IMR-90 (cell line): Measurements from ENCODE around the gene HSBP1L1. TPM values are rescaled to one million over a fixed set of nuclear protein-coding genes. Genes with fewer than 3 reads are reported as not detected.

Experiments
- ATAC-seq: fragments of 200-7000 bp; cut with Tn5 transposase; 2 replicates; pipeline ENCODE4 v1.9.1; 2020; ENCODE audit warnings: low read depth, mild to moderate bottlenecking, moderate library complexity
- BruUV-seq: library from RNA; stranded (reverse); fragments of 400-500 nt; replicated peaks from 2 replicates; lab custom pipeline; 2021; lab: Mats Ljungman, UMichigan
- CTCF ChIA-PET: fragments of 300-600 bp; formaldehyde crosslinking; extraction: SDS; loops from one replicate; lab custom pipeline; 2021; ENCODE audit warnings: antibody characterized with exemption; lab: Yijun Ruan, JAX
- POLR2A ChIA-PET: fragments of 300-600 bp; sonication (Branson Sonifier 250); formaldehyde crosslinking; loops from one replicate; lab custom pipeline; 2022; ENCODE audit warnings: antibody characterized with exemption; ENCODE audit not compliant: unreplicated experiment; lab: Charles Lee
- DNase-seq: peaks from one replicate; pipeline ENCODE4 v3.0.0; 2013
- H2AFZ ChIP-seq: replicated peaks from 2 replicates; pipeline ENCODE3; 2013; ENCODE audit warnings: low read length, mild to moderate bottlenecking; ENCODE audit not compliant: poor library complexity
- H2AK5ac ChIP-seq: 2 replicates; pipeline ENCODE4 v1.6.1; 2013; ENCODE audit warnings: low read depth, low read length, inconsistent platforms
- H2AK9ac ChIP-seq: replicated peaks from 2 replicates; pipeline ENCODE3; 2013; ENCODE audit warnings: mild to moderate bottlenecking, low read depth, low read length, moderate library complexity; ENCODE audit not compliant: poor library complexity
- H2BK120ac ChIP-seq: 2 replicates; pipeline ENCODE4 v1.6.1; 2013; ENCODE audit warnings: low read depth, low read length, inconsistent platforms
- H2BK15ac ChIP-seq: 3 replicates; pipeline ENCODE4 v1.6.1; 2013; ENCODE audit warnings: low read depth, low read length, inconsistent platforms
- H2BK20ac ChIP-seq: 2 replicates; pipeline ENCODE4 v1.6.1; 2013; ENCODE audit warnings: low read depth, mild to moderate bottlenecking, inconsistent platforms, low read length, moderate library complexity
- H2BK5ac ChIP-seq: 2 replicates; pipeline ENCODE4 v1.6.1; 2013; ENCODE audit warnings: mild to moderate bottlenecking, low read depth, low read length, inconsistent platforms; ENCODE audit not compliant: poor library complexity, severe bottlenecking
- H3K14ac ChIP-seq: replicated peaks from 2 replicates; pipeline ENCODE4 v1.6.1; 2013; ENCODE audit warnings: low read depth, low read length, inconsistent platforms
- H3K18ac ChIP-seq: 2 replicates; pipeline ENCODE4 v1.6.1; 2013; ENCODE audit warnings: low read depth, low read length, control low read depth
- H3K23ac ChIP-seq: 2 replicates; pipeline ENCODE4 v1.6.1; 2013; ENCODE audit warnings: low read depth, low read length, inconsistent platforms
- H3K27ac ChIP-seq: 2 replicates; pipeline ENCODE4 v1.5.1; 2013; ENCODE audit warnings: mild to moderate bottlenecking, control low read depth, low read length; ENCODE audit not compliant: insufficient read depth
- H3K27me3 ChIP-seq: 2 replicates; pipeline ENCODE4 v1.6.1; 2013; ENCODE audit warnings: low read length; ENCODE audit not compliant: control insufficient read depth, insufficient read depth
- H3K36me3 ChIP-seq: 2 replicates; pipeline ENCODE4 v1.6.1; 2013; ENCODE audit warnings: low read length, mixed read lengths; ENCODE audit not compliant: control insufficient read depth, insufficient read depth
- H3K4ac ChIP-seq: 2 replicates; pipeline ENCODE4 v1.6.1; 2013; ENCODE audit warnings: low read depth, low read length, inconsistent platforms
- H3K4me1 ChIP-seq: 2 replicates; pipeline ENCODE4 v1.6.1; 2013; ENCODE audit warnings: low read length, mixed read lengths; ENCODE audit not compliant: control insufficient read depth, insufficient read depth
- H3K4me2 ChIP-seq: 2 replicates; pipeline ENCODE4 v1.6.1; 2013; ENCODE audit warnings: low read depth, mild to moderate bottlenecking, control low read depth, low read length, moderate library complexity
- H3K4me3 ChIP-seq: 2 replicates; pipeline ENCODE4 v1.5.1; 2013; ENCODE audit warnings: low read depth, mild to moderate bottlenecking, control low read depth, low read length, moderate library complexity; ENCODE audit not compliant: insufficient read depth
- H3K56ac ChIP-seq: 2 replicates; pipeline ENCODE4 v1.6.1; 2013; ENCODE audit warnings: low read length, inconsistent platforms; ENCODE audit not compliant: insufficient read depth; ENCODE audit errors: extremely low read depth
- H3K79me1 ChIP-seq, 2 experiments: 2 replicates each; pipeline ENCODE4 v1.6.1; 2013; ENCODE audit warnings: low read length in 2 of 2, inconsistent platforms in 1 of 2, low read depth in 1 of 2
- H3K9ac ChIP-seq: 2 replicates; pipeline ENCODE4 v1.6.1; 2013; ENCODE audit warnings: low read depth, low read length, control low read depth
- H3K9me1 ChIP-seq: 2 replicates; pipeline ENCODE4 v1.6.1; 2013; ENCODE audit warnings: low read length, inconsistent platforms; ENCODE audit not compliant: insufficient read depth
- H3K9me3 ChIP-seq: 2 replicates; pipeline ENCODE4 v1.6.1; 2013; ENCODE audit warnings: low read length; ENCODE audit not compliant: control insufficient read depth, insufficient read depth
- H4K20me1 ChIP-seq: 2 replicates; pipeline ENCODE4 v1.6.1; 2013; ENCODE audit warnings: low read length, inconsistent platforms; ENCODE audit not compliant: insufficient read depth
- H4K5ac ChIP-seq: 2 replicates; pipeline ENCODE4 v1.6.1; 2013; ENCODE audit warnings: mild to moderate bottlenecking, low read depth, low read length, control low read depth
- H4K8ac ChIP-seq, 2 experiments: 2 replicates each; pipeline ENCODE4 v1.6.1; 2013; ENCODE audit warnings: low read depth in 2 of 2, low read length in 2 of 2, control low read depth in 1 of 2, inconsistent platforms in 1 of 2
- H4K91ac ChIP-seq: 2 replicates; pipeline ENCODE4 v1.6.1; 2013; ENCODE audit warnings: low read depth, low read length, inconsistent platforms; ENCODE audit not compliant: insufficient read depth
- CEBPB ChIP-seq: IDR thresholded peaks from 2 replicates; pipeline ENCODE4 v1.6.1; 2012; ENCODE audit warnings: low read depth, low read length, improper control_type of control experiment
- CHD1 ChIP-seq: IDR thresholded peaks from 2 replicates; pipeline ENCODE4 v1.6.1; 2012; ENCODE audit warnings: low read depth, low read length, improper control_type of control experiment
- CTCF ChIP-seq: conservative IDR thresholded peaks from 2 replicates; pipeline ENCODE4 v1.5.1; 2012; ENCODE audit warnings: mild to moderate bottlenecking, low read depth, low read length, improper control_type of control experiment
- FOS ChIP-seq: fragments of 150-350 bp; IDR thresholded peaks from 2 replicates; pipeline ENCODE4 v1.6.1; 2016; ENCODE audit warnings: low read depth, low read length
- MAFK ChIP-seq: IDR thresholded peaks from 2 replicates; pipeline ENCODE4 v1.6.1; 2012; ENCODE audit warnings: low read depth, low read length, improper control_type of control experiment
- MXI1 ChIP-seq: IDR thresholded peaks from 2 replicates; pipeline ENCODE4 v1.6.1; 2012; ENCODE audit warnings: low read depth, mild to moderate bottlenecking, low read length, moderate library complexity, borderline replicate concordance
- NFE2L2 ChIP-seq: fragments of 150-350 bp; IDR thresholded peaks from 2 replicates; pipeline ENCODE4 v1.6.1; 2016; ENCODE audit warnings: low read depth, mild to moderate bottlenecking, low read length
- POLR2A ChIP-seq: IDR thresholded peaks from 2 replicates; pipeline ENCODE4 v1.6.1; 2012; ENCODE audit warnings: mild to moderate bottlenecking, low read depth, low read length
- RAD21 ChIP-seq: IDR thresholded peaks from 2 replicates; pipeline ENCODE4 v1.6.1; 2012; ENCODE audit warnings: low read length, improper control_type of control experiment
- RCOR1 ChIP-seq: IDR thresholded peaks from 2 replicates; pipeline ENCODE4 v1.6.1; 2012; ENCODE audit warnings: mild to moderate bottlenecking, low read length, improper control_type of control experiment; ENCODE audit not compliant: insufficient replicate concordance
- RFX5 ChIP-seq: IDR thresholded peaks from 2 replicates; pipeline ENCODE4 v1.8.0; 2012; ENCODE audit warnings: low read depth, mild to moderate bottlenecking, low read length, moderate library complexity
- SMC3 ChIP-seq: fragments of 150-350 bp; IDR thresholded peaks from 2 replicates; pipeline ENCODE4 v1.6.1; 2016; ENCODE audit warnings: low read depth, mild to moderate bottlenecking, antibody characterized with exemption, low read length, moderate library complexity
- WGBS, 2 experiments: methylation state at CpG; one replicate each; pipeline versions ENCODE4 v1.1.5 to v1.1.7; 2013; ENCODE audit warnings: missing lambda C conversion rate in 2 of 2; ENCODE audit not compliant: insufficient read length in 1 of 2; ENCODE audit errors: extremely low coverage in 2 of 2; 5-methylcytosine and 5-hydroxymethylcytosine counted together
- dilution Hi-C: fragments of 300-500 bp; cut with HindIII; formaldehyde crosslinking; loops from one replicate; pipeline ENCODE4 v1.14.3; 2018; ENCODE audit warnings: low sequenced_read_pairs; ENCODE audit not compliant: unreplicated experiment
- in situ Hi-C: fragments of 300-500 bp; cut with MboI; formaldehyde crosslinking; loops from 3 replicates; pipeline ENCODE4 v1.14.3; 2019; ENCODE audit warnings: low sequenced_read_pairs, inconsistent platforms, mixed read lengths
- intact Hi-C: fragments of 100-400 bp; cut with micrococcal nuclease; formaldehyde crosslinking; loops from 2 replicates; pipeline ENCODE4 v1.10.0; 2022
- polyA plus RNA-seq, 3 experiments: library from polyadenylated mRNA; depleted of rRNA; stranded (reverse); fragments of >200 nt; gene quantifications; 2 replicates each; pipeline ENCODE4 v1.2.3, GENCODE V29; 2012; ENCODE audit warnings: low replicate concordance in 1 of 3
- total RNA-seq: library from RNA; depleted of rRNA; stranded (reverse); fragments of >200 nt; gene quantifications from 2 replicates; pipeline ENCODE4 v1.2.3, GENCODE V29; 2012
- TF ChIP-seq, protein P1 (sequence below): fragments of 150-350 bp; IDR thresholded peaks from 2 replicates; pipeline ENCODE4 v1.6.1; 2017; ENCODE audit warnings: mild to moderate bottlenecking, antibody characterized with exemption, low read length, low read depth
- TF ChIP-seq, protein P2 (sequence below): fragments of 150-350 bp; IDR thresholded peaks from 2 replicates; pipeline ENCODE4 v1.6.1; 2016; ENCODE audit warnings: low read depth, mild to moderate bottlenecking, low read length, moderate library complexity, borderline replicate concordance

Gene HSBP1L1
- total and polyA plus RNA-seq, 2 of the 4 experiments (the other 2 are of a cell fraction): 8.6 to 18.0 TPM

DNA sequence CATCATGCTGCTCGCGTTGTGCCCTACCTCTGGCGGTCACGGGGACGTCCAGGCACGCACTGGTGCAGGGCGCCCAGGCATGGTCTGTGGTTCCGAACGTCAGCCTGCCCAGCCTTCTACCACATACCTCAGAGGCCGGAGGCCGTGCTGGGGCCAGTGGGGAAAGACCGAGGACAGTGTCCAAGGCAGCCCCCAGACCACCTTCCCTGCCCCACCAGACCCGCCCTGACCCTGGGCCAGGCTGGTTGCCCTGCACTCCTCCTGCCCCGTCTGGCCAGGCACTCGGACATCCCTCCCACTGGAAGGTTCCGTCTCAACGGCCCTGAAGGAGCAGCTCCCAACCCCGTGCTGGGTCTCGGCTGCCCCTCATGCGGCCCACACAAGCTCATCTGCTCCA is 45.8 kb upstream of the HSBP1L1 start:
- Histone ChIP-seq H3K4ac (no peak overlapping the region), H2AK5ac (no peak overlapping the region), H3K14ac (no peak overlapping the region), H3K4me1 (no peaks in the 10 kb centered on the region), H3K9ac (no peak overlapping the region), H2BK120ac (no peak overlapping the region), H2BK15ac (no peak overlapping the region), H4K20me1 (peaks cover 9% of the 10 kb centered on the region; the same call in 1 of the 2 replicates), H3K23ac (no peak overlapping the region), H4K5ac (no peak overlapping the region), H3K9me3 (peaks cover 11% of the 10 kb centered on the region; the same call in 1 of the 2 replicates), H3K4me3 (no peak overlapping the region), H4K91ac (no peak overlapping the region), H3K27me3 (no peaks in the 10 kb centered on the region), H3K27ac (no peak overlapping the region), H3K4me2 (no peak overlapping the region), H3K9me1 (no peaks in the 10 kb centered on the region), H3K79me1 (peaks cover 10 to 23% of the 10 kb centered on the region in 2 experiments; a peak in 3 of 4 replicates), H3K18ac (no peak overlapping the region), H3K36me3 (peaks cover 51% of the 10 kb centered on the region), H2AK9ac (no peak overlapping the region), H3K56ac (no peak overlapping the region), H2AFZ (peak overlapping the region; percentile 21), H2BK20ac (no peak overlapping the region), H2BK5ac (no peak overlapping the region), H4K8ac (no peak overlapping the region)
- intact Hi-C loops: no loop called here
- no TSS peak for BruUV-seq
- no peak for ATAC-seq
- in situ Hi-C loops: no loop called here
- ChIA-PET POLR2A (no interaction called here), CTCF (no interaction called here)
- no peak for DNase-seq
- dilution Hi-C loops: no loop called here
- TF ChIP-seq RCOR1: no peak
- no peak for TF ChIP-seq CEBPB
- TF ChIP-seq SMC3: no peak
- TF ChIP-seq, protein P1, sequence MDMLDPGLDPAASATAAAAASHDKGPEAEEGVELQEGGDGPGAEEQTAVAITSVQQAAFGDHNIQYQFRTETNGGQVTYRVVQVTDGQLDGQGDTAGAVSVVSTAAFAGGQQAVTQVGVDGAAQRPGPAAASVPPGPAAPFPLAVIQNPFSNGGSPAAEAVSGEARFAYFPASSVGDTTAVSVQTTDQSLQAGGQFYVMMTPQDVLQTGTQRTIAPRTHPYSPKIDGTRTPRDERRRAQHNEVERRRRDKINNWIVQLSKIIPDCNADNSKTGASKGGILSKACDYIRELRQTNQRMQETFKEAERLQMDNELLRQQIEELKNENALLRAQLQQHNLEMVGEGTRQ: no peak
- TF ChIP-seq FOS: no peak
- no peak for TF ChIP-seq CTCF
- TF ChIP-seq MAFK: no peak
- TF ChIP-seq POLR2A: no peak
- TF ChIP-seq, protein P2, sequence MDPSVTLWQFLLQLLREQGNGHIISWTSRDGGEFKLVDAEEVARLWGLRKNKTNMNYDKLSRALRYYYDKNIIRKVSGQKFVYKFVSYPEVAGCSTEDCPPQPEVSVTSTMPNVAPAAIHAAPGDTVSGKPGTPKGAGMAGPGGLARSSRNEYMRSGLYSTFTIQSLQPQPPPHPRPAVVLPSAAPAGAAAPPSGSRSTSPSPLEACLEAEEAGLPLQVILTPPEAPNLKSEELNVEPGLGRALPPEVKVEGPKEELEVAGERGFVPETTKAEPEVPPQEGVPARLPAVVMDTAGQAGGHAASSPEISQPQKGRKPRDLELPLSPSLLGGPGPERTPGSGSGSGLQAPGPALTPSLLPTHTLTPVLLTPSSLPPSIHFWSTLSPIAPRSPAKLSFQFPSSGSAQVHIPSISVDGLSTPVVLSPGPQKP: no peak
- TF ChIP-seq MXI1: no peak
- no peak for TF ChIP-seq RAD21
- TF ChIP-seq RFX5: no peak
- TF ChIP-seq CHD1: no peak
- no peak for TF ChIP-seq NFE2L2
- WGBS, 2 experiments: 97% methylated on average over 15 of the region's 20 CpGs; no CpG with 5 or more reads in 1 of the 2 experiments
